K562 (cell line): ENCODE data around the gene PES1. TPM values are rescaled to one million over a fixed set of nuclear protein-coding genes. Genes with fewer than 3 reads are reported as not detected.
A peak's percentile ranks its signal among the peaks of the same experiment; 100 is the strongest.

Source experiments
- ATAC-seq: fragments of 200-7000 bp; cut with Tn5 transposase; 3 replicates; pipeline ENCODE4 v1.9.1; 2020; ENCODE audit warnings: moderate library complexity
- BruUV-seq: library from RNA; stranded (reverse); fragments of 400-500 nt; replicated peaks from 2 replicates; lab custom pipeline; 2021; lab: Mats Ljungman, UMichigan
- CTCF ChIA-PET: fragments of 300-600 bp; formaldehyde crosslinking; extraction: SDS; loops from one replicate; lab custom pipeline; 2021; ENCODE audit warnings: low intra/inter-chr PET ratio; lab: Yijun Ruan, JAX
- POLR2A ChIA-PET: fragments of 300-600, 350-650 bp; sonication (Branson Sonifier 250); formaldehyde crosslinking; extraction: SDS; loops from one replicate; lab custom pipeline; 2021; ENCODE audit warnings: antibody characterized with exemption, inconsistent platforms; lab: Yijun Ruan, JAX
- DNase-seq, 4 experiments: peaks; one replicate each; pipeline versions ENCODE4 v3.0.0 to v3.0.0-alpha.2; 2011 to 2018; ENCODE audit warnings: low spot score in 3 of 4, mixed read lengths in 3 of 4; ENCODE audit errors: extremely low read depth in 1 of 4
- FAIRE-seq: peaks from 2 replicates; lab custom pipeline; 2011; peaks lifted over from hg19 to GRCh38; lab: Jason Lieb, UNC
- H2AFZ ChIP-seq: 2 replicates; pipeline ENCODE4 v1.6.0; 2011; ENCODE audit warnings: low read depth, low read length, control low read depth, inconsistent platforms
- H3K27ac ChIP-seq: fragments of 200-600 bp; 3 replicates; pipeline ENCODE4 v1.8.0; 2011; ENCODE audit warnings: low read depth, mild to moderate bottlenecking, control low read depth, inconsistent platforms, low read length, moderate library complexity, mixed read lengths; ENCODE audit errors: extremely low read depth
- H3K27me3 ChIP-seq, 2 experiments: fragments of 300-600 bp in 1 of 2; 2 replicates in 1 of 2; 3 replicates in 1 of 2; pipeline versions ENCODE4 v1.6.0 to v1.8.0; 2011; ENCODE audit warnings: inconsistent platforms in 2 of 2, low read length in 2 of 2, mild to moderate bottlenecking in 1 of 2, mixed read lengths in 1 of 2, moderate library complexity in 1 of 2; ENCODE audit not compliant: control insufficient read depth in 2 of 2, insufficient read depth in 2 of 2
- H3K36me3 ChIP-seq: fragments of 300-600 bp; 3 replicates; pipeline ENCODE4 v1.8.0; 2011; ENCODE audit warnings: mild to moderate bottlenecking, low read length, inconsistent platforms; ENCODE audit not compliant: control insufficient read depth, insufficient read depth
- H3K4me1 ChIP-seq, 2 experiments: fragments of 200-600 bp in 1 of 2; replicated peaks in 1 of 2; 2 replicates in 1 of 2; 3 replicates in 1 of 2; pipeline versions ENCODE4 v1.5.1 to v1.8.0; 2011; ENCODE audit warnings: inconsistent platforms in 2 of 2, low read length in 2 of 2, mild to moderate bottlenecking in 1 of 2, mixed read lengths in 1 of 2, moderate library complexity in 1 of 2; ENCODE audit not compliant: control insufficient read depth in 2 of 2, insufficient read depth in 2 of 2
- H3K4me2 ChIP-seq: 2 replicates; pipeline ENCODE4 v1.6.1; 2011; ENCODE audit warnings: low read length, control low read depth, inconsistent platforms, mixed read lengths; ENCODE audit not compliant: insufficient read depth
- H3K4me3 ChIP-seq: fragments of 200-600 bp; sonication (generic), shearing (Covaris generic); 2 replicates; pipeline ENCODE4 v1.5.1; 2016; ENCODE audit warnings: control low read depth, inconsistent platforms
- H3K79me2 ChIP-seq: fragments of 200-600 bp; 3 replicates; pipeline ENCODE4 v1.8.0; 2011; ENCODE audit warnings: low read length, inconsistent platforms; ENCODE audit not compliant: control insufficient read depth, insufficient read depth
- H3K9ac ChIP-seq, 2 experiments: 2 replicates each; pipeline versions ENCODE4 v1.6.0 to v1.6.1; 2011; ENCODE audit warnings: low read depth in 2 of 2, low read length in 2 of 2, control low read depth in 1 of 2, inconsistent platforms in 1 of 2, mild to moderate bottlenecking in 1 of 2, mixed read lengths in 1 of 2; ENCODE audit not compliant: insufficient read depth in 1 of 2
- H3K9me1 ChIP-seq: one replicate; pipeline ENCODE4 v1.6.0; 2011; ENCODE audit warnings: inconsistent platforms, mild to moderate bottlenecking, low read length, moderate library complexity; ENCODE audit not compliant: control insufficient read depth, insufficient read depth
- H3K9me3 ChIP-seq: replicated peaks from 2 replicates; pipeline ENCODE4 v1.5.1; 2011; ENCODE audit warnings: low read depth, low read length, inconsistent platforms; ENCODE audit not compliant: control insufficient read depth, insufficient read depth
- H4K20me1 ChIP-seq: replicated peaks from 2 replicates; pipeline ENCODE4 v1.6.1; 2011; ENCODE audit warnings: low read length, inconsistent platforms, mixed read lengths; ENCODE audit not compliant: control insufficient read depth, insufficient read depth
- CTBP1 ChIP-seq: fragments of 450-650 bp; IDR thresholded peaks from 2 replicates; pipeline ENCODE4 v1.6.1; 2016; ENCODE audit warnings: borderline replicate concordance
- CTCF ChIP-seq, 3 experiments: IDR thresholded peaks in 2 of 3; conservative IDR thresholded peaks in 1 of 3; 2 replicates each; pipeline ENCODE4 v1.5.1; 2011 to 2012; ENCODE audit warnings: low read length in 3 of 3, mild to moderate bottlenecking in 3 of 3, control low read depth in 2 of 3, improper control_type of control experiment in 1 of 3, inconsistent platforms in 1 of 3, low read depth in 1 of 3, mixed read lengths in 1 of 3, moderate library complexity in 1 of 3; ENCODE audit not compliant: insufficient read depth in 2 of 3
- KLF1 ChIP-seq: fragments of 450-650 bp; IDR thresholded peaks from 2 replicates; pipeline ENCODE4 v1.6.1; 2016; ENCODE audit warnings: missing genetic modification characterization, missing compliant biosample characterization
- PBX2 ChIP-seq, 2 experiments: IDR thresholded peaks in 1 of 2; conservative IDR thresholded peaks in 1 of 2; 2 replicates each; pipeline ENCODE4 v1.6.1; 2016; ENCODE audit warnings: low read depth in 2 of 2, mild to moderate bottlenecking in 1 of 2, missing compliant biosample characterization in 1 of 2, missing genetic modification characterization in 1 of 2, moderate library complexity in 1 of 2
- RCOR1 ChIP-seq, 2 experiments: IDR thresholded peaks; 2 replicates each; pipeline ENCODE4 v1.6.1; 2012; ENCODE audit warnings: low read depth in 2 of 2, low read length in 2 of 2, borderline replicate concordance in 1 of 2, improper control_type of control experiment in 1 of 2
- SIN3B ChIP-seq: fragments of 450-650 bp; IDR thresholded peaks from 2 replicates; pipeline ENCODE4 v1.6.1; 2017; ENCODE audit warnings: low read depth, mild to moderate bottlenecking, moderate library complexity
- TOE1 ChIP-seq, 2 experiments: fragments of 450-650 bp in 1 of 2; sonication (generic) in 1 of 2; formaldehyde crosslinking in 1 of 2; IDR thresholded peaks; 2 replicates each; pipeline versions ENCODE4 v1.7.1 to v1.8.0; 2016 to 2022; ENCODE audit warnings: borderline replicate concordance in 2 of 2, mild to moderate bottlenecking in 2 of 2, antibody characterized with exemption in 1 of 2, inconsistent platforms in 1 of 2, low read depth in 1 of 2, missing genetic modification reagents in 1 of 2, moderate library complexity in 1 of 2
- ZEB2 ChIP-seq: fragments of 450-650 bp; IDR thresholded peaks from 2 replicates; pipeline ENCODE4 v1.6.1; 2016
- ZNF146 ChIP-seq: IDR thresholded peaks from one replicate; pipeline ENCODE4 v1.6.1; 2018; ENCODE audit warnings: missing compliant biosample characterization; ENCODE audit not compliant: unreplicated experiment
- ZNF224 ChIP-seq: sonication (generic); formaldehyde crosslinking; IDR thresholded peaks from 2 replicates; pipeline ENCODE4 v1.8.0; 2022; ENCODE audit warnings: mild to moderate bottlenecking, missing genetic modification reagents
- ZNF395 ChIP-seq: fragments of 200-800 bp; sonication (Bioruptor generic); IDR thresholded peaks from 2 replicates; pipeline ENCODE4 v1.6.1; 2017; ENCODE audit warnings: missing genetic modification characterization, missing compliant biosample characterization
- ZNF79 ChIP-seq: fragments of 250-450 bp; sonication (Bioruptor Pico); IDR thresholded peaks from 2 replicates; pipeline ENCODE4 v1.4.0; 2020; ENCODE audit warnings: low read depth, mild to moderate bottlenecking, moderate library complexity
- WGBS: fragments of 100-300 bp; shearing (Covaris generic); methylation state at CpG from one replicate; pipeline ENCODE4 v1.1.6; 2016; ENCODE audit warnings: low coverage, mixed read lengths; ENCODE audit not compliant: insufficient coverage; ENCODE audit errors: missing lambda C conversion rate; 5-methylcytosine and 5-hydroxymethylcytosine counted together
- in situ Hi-C: fragments of 300-500 bp; cut with MboI; formaldehyde crosslinking; loops from 4 replicates; pipeline ENCODE4 v1.15.0; 2018; ENCODE audit warnings: inconsistent platforms, mixed read lengths
- intact Hi-C: fragments of 100-400 bp; cut with micrococcal nuclease; formaldehyde crosslinking; loops from 2 replicates; pipeline ENCODE4 v1.14.2; 2022
- polyA plus RNA-seq, 8 experiments: library from polyadenylated mRNA; depleted of rRNA in 4 of 8; stranded (reverse) in 5 of 8; unstranded in 3 of 8; fragments of >200 nt; fragmentation: Nextera tagmentation in 2 of 8; fragmentation: Illumina TruSeq in 1 of 8; extraction: Ambion mirVana in 2 of 8; extraction: Trizol in 1 of 8; gene quantifications; 2 replicates each; pipeline versions ENCODE4 v1.2.1 to v1.2.3, GENCODE V29; 2011 to 2014; ENCODE audit warnings: inconsistent platforms in 1 of 8, missing spikeins in 1 of 8
- total RNA-seq, 7 experiments: library from RNA; depleted of rRNA in 6 of 7; stranded (reverse); fragments of >200 nt in 6 of 7; fragmentation: Illumina TruSeq in 2 of 7; extraction: Trizol in 2 of 7; gene quantifications; 2 replicates each; pipeline versions ENCODE4 v1.2.1 to v1.2.3, GENCODE V29; 2011 to 2021; ENCODE audit warnings: low replicate concordance in 1 of 7

Gene PES1
- total and polyA plus RNA-seq, 9 of the 15 experiments (the other 6 are each of a cell fraction or from before 2014, with no cell fraction given) = 6.5 to 158 (median 94.3) TPM

- ChIA-PET CTCF (interaction anchor here (0.6 to 2.3 kb wide), 3 partner anchors 30 to 256 kb away, joined by 3 to 34 read pairs (median 3); no protein-coding TSS in a partner anchor), POLR2A (interaction anchor here (0.6 to 2.5 kb wide), 5 partner anchors 32 to 120 kb away, joined by 3 to 13 read pairs (median 4); no protein-coding TSS in a partner anchor)
- no peaks in the 10 kb centered on the region for H3K36me3 ChIP-seq
- FAIRE-seq (peak; percentile 88), DNase-seq (peak; percentile 68 to 83 (median 77)), ATAC-seq (peak; percentile 84)
- H3K9me1 ChIP-seq = no peaks in the 10 kb centered on the region
- peaks cover 5 to 28% of the 10 kb centered on the region in 2 experiments; a peak in 4 of 5 replicates for H3K4me1 ChIP-seq
- peak overlapping the region; percentile 55 for H3K4me2 ChIP-seq
- H3K9me3 ChIP-seq = no peaks in the 10 kb centered on the region
- WGBS = 14% methylated on average over 22 of the region's 29 CpGs
- no TSS peak for BruUV-seq
- no peaks in the 10 kb centered on the region for H3K79me2 ChIP-seq
- H3K4me3 ChIP-seq = no peak overlapping the region
- H3K27me3 ChIP-seq = no peaks in the 10 kb centered on the region
- no peak overlapping the region for H3K9ac ChIP-seq
- H4K20me1 ChIP-seq = no peaks in the 10 kb centered on the region
- intact Hi-C loops (loop anchor here (1.0 kb wide), 1 partner anchor 121 kb away; no protein-coding TSS in a partner anchor), in situ Hi-C loops (loop anchor here (5.0 kb wide), 1 partner anchor 123 kb away; no protein-coding TSS in a partner anchor)
- peak overlapping the region; percentile 80 for H2AFZ ChIP-seq
- no peak overlapping the region for H3K27ac ChIP-seq
- TF ChIP-seq TOE1 (IDR thresholded peaks at IDR 0.05; ENCODE audit: borderline replicate concordance) = no peak
- no peak for TF ChIP-seq TOE1 (CRISPR knock-in tag; IDR thresholded peaks at IDR 0.05; ENCODE audit: borderline replicate concordance, low read depth)
- no peak for TF ChIP-seq ZNF395
- TF ChIP-seq ZEB2 = 0 out of 2 replicates have a peak, but pooled peaks have one; percentile 12
- TF ChIP-seq CTBP1 = peak; percentile 82; the same call in 1 of the 2 replicates
- TF ChIP-seq ZNF224 (CRISPR knock-in tag) = 0 out of 2 replicates have a peak, but pooled peaks have one; percentile 12
- no peak for TF ChIP-seq ZNF79
- TF ChIP-seq RCOR1 (IDR thresholded peaks at IDR 0.05; ENCODE audit: borderline replicate concordance in 1 of 2, low read depth in 2 of 2, low read length in 2 of 2) = peak in 1 of 2 experiments; percentile 64; a peak in 2 of 4 replicates
- TF ChIP-seq SIN3B = 0 out of 2 replicates have a peak, but pooled peaks have one; percentile 4
- TF ChIP-seq PBX2 (CRISPR knock-in tag; IDR thresholded peaks at IDR 0.05; ENCODE audit: low read depth) = no peak
- peak; percentile 68 for TF ChIP-seq PBX2 (tag; conservative IDR thresholded peaks at IDR 0.05; ENCODE audit: low read depth)
- TF ChIP-seq ZNF146 = no peak
- TF ChIP-seq KLF1 = no peak
- peak; percentile 84 to 93 (median 90) for TF ChIP-seq CTCF (IDR thresholded peaks at IDR 0.05 in 2 of 3, conservative IDR thresholded peaks at IDR 0.05 in 1 of 3; ENCODE audit: insufficient read depth in 2 of 3, low read depth in 1 of 3, low read length in 3 of 3)
These were observed 42.9 kb upstream of the PES1 start for GRCh38 chr22:30634471-30635233.
